ENCODE data around the gene GOLT1B.

GOLT1B gene

DNA sequence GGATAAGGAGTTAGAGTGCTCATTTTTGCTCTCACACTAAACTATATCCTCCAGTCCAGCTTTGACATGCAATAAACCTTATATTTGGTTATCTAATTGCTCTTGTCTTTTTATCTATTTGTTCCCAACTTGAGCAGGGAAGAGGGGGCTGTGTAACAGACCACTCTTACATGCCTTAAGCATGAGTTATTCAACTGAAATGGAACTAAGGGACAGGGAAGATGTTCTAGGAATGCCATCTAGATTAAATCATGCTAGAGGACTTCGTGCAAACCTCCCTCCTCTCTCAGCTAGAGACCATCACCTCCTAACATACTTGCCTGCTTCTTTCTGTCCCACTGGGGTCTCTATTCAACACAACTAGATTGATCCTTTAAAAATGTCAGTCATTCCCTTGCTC is 45.1 kb downstream of the GOLT1B start:
- H3K27ac ChIP-seq (ENCODE audit: low read length): no peak overlapping the region
- no peak overlapping the region for H3K9ac ChIP-seq (ENCODE audit: low read depth, low read length)
- no peaks in the 10 kb centered on the region for H3K27me3 ChIP-seq (ENCODE audit: insufficient read depth, low read length)
- H3K4me1 ChIP-seq (ENCODE audit: insufficient read depth, low read length): no peaks in the 10 kb centered on the region
- no peak overlapping the region for H3K4me3 ChIP-seq (ENCODE audit: low read length)
- H3K9me3 ChIP-seq (ENCODE audit: insufficient read depth, low read depth, low read length): no peaks in the 10 kb centered on the region
- H3K36me3 ChIP-seq (ENCODE audit: insufficient read depth, low read depth, low read length): no peaks in the 10 kb centered on the region

DNA sequence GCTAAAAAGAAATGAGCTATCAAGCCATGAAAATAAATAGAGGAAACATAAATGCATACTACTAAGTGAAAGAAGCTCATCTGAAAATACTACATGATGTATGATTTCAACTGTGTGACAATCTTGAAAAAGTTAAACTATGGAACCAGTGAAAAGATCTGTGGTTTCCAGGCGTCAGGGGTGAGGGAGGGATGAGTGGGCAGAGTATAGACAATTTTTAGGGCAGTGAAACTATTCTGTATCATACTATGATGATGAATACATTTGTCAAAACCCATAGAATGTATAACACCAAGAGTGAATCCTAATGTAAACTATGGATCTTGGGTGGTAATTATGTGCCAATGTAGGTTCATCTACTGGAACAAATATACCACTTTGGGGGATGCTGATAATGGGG is 45.8 kb downstream of the GOLT1B start:
- Histone ChIP-seq H3K4me3 (ENCODE audit: low read length) (no peak overlapping the region), H3K27me3 (ENCODE audit: insufficient read depth, low read length) (no peaks in the 10 kb centered on the region), H3K27ac (ENCODE audit: low read length) (no peak overlapping the region)

DNA sequence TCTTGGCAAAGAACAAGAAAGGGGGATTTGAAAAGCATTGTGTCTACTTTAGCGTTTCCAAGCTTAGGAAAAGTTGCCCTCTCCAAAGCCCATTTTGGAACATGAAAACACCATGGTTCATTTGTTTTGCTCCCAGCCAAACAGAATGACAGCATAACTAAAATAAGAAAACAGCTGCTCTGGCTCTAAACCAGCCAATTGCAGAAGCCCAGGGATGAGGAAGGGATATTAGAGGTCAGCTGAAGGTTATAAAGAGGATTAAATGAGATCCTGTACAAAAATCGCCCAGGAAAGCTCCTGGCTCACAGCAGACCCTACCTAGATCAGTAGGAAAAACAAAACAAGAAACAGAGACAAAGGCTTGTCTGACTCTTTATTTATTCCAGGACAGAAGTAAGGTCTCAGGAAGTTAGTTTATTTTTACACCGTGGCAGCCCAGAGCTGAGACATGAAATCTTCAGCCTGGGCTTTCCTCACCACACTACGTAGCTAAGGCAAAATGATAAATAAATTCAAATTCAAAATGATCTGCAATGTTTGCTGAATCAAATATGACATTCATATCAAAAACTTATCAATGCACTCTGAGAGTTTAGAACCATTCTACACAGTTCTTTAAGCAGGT is 50.4 kb downstream of the GOLT1B start:
- H3K9me3 ChIP-seq (ENCODE audit: insufficient read depth, low read depth, low read length): no peaks in the 10 kb centered on the region
- no peaks in the 10 kb centered on the region for H3K4me1 ChIP-seq (ENCODE audit: insufficient read depth, low read length)
- no peaks in the 10 kb centered on the region for H3K36me3 ChIP-seq (ENCODE audit: insufficient read depth, low read depth, low read length)
- no peak overlapping the region for H3K27ac ChIP-seq (ENCODE audit: low read length)
- H3K4me3 ChIP-seq (ENCODE audit: low read length): no peak overlapping the region
- no peaks in the 10 kb centered on the region for H3K27me3 ChIP-seq (ENCODE audit: insufficient read depth, low read length)
- H3K9ac ChIP-seq (ENCODE audit: low read depth, low read length): no peak overlapping the region

More for the DNA sequence above, 45.8 kb downstream of the GOLT1B start:
- H3K4me1 ChIP-seq (ENCODE audit: insufficient read depth, low read length): no peaks in the 10 kb centered on the region
- H3K36me3 ChIP-seq (ENCODE audit: insufficient read depth, low read depth, low read length): no peaks in the 10 kb centered on the region
- no peaks in the 10 kb centered on the region for H3K9me3 ChIP-seq (ENCODE audit: insufficient read depth, low read depth, low read length)
- H3K9ac ChIP-seq (ENCODE audit: low read depth, low read length): no peak overlapping the region

DNA sequence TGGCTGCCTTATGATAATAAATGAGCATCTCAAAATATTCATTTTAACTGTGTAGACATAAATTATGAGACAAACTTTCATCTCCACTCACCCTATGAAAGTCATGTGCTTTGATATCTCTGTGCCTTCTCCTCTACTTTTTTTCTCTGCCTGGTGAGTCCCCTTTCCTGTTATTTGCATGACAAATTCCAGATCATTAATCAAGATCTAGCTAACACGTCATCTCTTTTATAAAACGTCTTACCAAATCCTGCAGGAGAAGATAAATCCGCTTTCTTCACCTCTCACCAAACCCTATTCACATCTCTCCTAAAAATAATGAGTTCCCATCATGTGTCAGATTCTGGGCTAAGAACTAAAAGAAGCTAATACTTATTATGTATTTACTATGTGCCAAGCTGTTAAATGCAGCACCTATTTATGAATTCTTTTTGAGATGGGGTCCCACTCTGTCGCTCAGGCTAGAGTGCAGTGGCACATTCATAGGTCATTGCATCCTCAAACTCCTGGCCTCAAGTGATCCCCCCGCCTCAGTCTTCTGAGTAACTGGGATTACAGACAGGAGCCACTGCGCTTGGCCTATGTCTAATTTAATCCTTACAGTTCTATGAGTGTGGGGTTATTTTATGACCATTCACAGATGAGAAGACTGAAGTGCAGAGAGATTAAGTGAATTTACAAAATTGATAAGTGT is 51.2 kb downstream of the GOLT1B start:
- no peak overlapping the region for H3K9ac ChIP-seq (ENCODE audit: low read depth, low read length)
- no peaks in the 10 kb centered on the region for H3K36me3 ChIP-seq (ENCODE audit: insufficient read depth, low read depth, low read length)
- H3K9me3 ChIP-seq (ENCODE audit: insufficient read depth, low read depth, low read length): no peaks in the 10 kb centered on the region
- no peak overlapping the region for H3K4me3 ChIP-seq (ENCODE audit: low read length)
- no peaks in the 10 kb centered on the region for H3K27me3 ChIP-seq (ENCODE audit: insufficient read depth, low read length)
- H3K27ac ChIP-seq (ENCODE audit: low read length): no peak overlapping the region
- H3K4me1 ChIP-seq (ENCODE audit: insufficient read depth, low read length): no peaks in the 10 kb centered on the region

DNA sequence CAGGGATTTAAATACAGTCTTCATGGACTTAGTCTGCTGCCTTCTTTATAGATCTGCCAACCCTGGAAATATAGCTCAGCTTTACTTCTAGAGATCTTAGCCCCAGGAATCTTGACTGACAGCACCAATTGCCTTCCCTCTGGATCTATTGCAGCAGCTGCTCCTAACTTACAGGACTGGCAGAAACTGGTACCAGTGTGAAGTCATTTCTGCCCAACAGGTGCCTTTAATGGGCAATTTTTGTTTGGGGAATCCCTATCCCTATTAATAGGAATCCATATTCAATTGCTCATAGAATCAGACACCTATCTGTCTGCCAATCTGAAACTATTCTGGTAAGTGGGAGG is 51.7 kb downstream of the GOLT1B start:
- no peaks in the 10 kb centered on the region for H3K4me1 ChIP-seq (ENCODE audit: insufficient read depth, low read length)
- H3K27ac ChIP-seq (ENCODE audit: low read length): no peak overlapping the region
- H3K9me3 ChIP-seq (ENCODE audit: insufficient read depth, low read depth, low read length): no peaks in the 10 kb centered on the region
- H3K27me3 ChIP-seq (ENCODE audit: insufficient read depth, low read length): no peaks in the 10 kb centered on the region
- H3K4me3 ChIP-seq (ENCODE audit: low read length): no peak overlapping the region
- H3K36me3 ChIP-seq (ENCODE audit: insufficient read depth, low read depth, low read length): no peaks in the 10 kb centered on the region
- H3K9ac ChIP-seq (ENCODE audit: low read depth, low read length): no peak overlapping the region

DNA sequence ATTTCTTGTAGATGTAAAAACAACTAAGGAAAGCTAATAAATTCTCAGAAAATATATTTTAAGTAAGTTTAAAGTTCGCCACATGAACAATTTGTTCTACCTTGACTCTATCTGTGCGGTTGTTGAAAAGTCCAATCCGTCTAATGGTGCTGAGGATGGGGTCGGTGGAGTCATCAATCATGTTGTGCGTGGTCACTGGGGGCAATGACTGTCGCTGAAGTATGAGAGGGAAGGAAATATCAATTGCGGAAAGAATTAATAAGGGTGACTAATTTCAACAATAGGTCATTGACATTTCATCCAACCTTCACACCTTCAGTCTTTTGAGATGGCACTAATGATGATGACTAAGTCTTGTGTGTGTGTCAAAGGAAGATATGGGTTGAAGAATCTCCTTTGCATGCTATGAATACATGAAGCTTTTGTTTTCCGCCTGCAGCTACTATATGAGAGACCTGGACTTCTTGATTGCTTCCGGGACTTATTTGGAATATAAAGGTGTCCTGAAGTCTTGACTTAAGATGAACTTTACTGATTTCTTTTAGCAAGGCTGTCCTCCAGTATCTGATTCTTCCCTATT is 56.6 kb downstream of the GOLT1B start:
- H3K4me1 ChIP-seq (ENCODE audit: insufficient read depth, low read length): no peaks in the 10 kb centered on the region
- H3K9me3 ChIP-seq (ENCODE audit: insufficient read depth, low read depth, low read length): no peaks in the 10 kb centered on the region
- H3K36me3 ChIP-seq (ENCODE audit: insufficient read depth, low read depth, low read length): no peaks in the 10 kb centered on the region
- H3K27ac ChIP-seq (ENCODE audit: low read length): no peak overlapping the region
- no peak overlapping the region for H3K4me3 ChIP-seq (ENCODE audit: low read length)
- H3K9ac ChIP-seq (ENCODE audit: low read depth, low read length): no peak overlapping the region
- H3K27me3 ChIP-seq (ENCODE audit: insufficient read depth, low read length): no peaks in the 10 kb centered on the region

DNA sequence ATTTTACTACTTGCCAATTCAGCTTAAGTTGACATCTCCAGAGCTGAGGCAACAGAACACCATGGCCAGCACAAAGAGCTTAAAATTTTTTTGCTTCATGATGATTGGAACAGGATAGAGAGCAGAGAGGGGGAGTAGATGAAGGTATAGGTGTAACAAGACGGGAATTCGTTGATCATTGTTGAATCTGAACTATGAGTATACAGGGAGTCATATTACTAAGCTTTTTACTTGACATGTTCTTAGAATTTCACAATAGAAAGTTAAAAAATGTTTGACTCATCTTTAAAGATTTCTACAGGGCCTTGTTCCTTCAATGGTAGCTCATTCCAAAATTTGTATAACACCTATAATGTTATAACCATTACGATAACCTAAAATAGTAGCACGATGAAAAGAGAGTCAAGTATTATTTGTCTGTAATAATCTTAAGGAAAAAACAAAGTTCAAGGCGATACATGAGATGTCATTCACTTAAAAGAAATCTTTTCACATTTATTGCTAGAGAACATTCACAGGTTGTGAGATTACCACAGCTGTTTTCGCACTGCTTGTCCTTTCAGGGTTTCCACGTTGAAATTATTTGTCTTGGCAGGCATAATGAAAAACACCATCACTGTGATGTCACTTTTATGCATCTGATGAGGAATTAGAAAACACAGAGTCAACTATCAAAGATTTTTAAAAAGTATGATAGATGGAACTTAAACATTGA is 58.4 kb downstream of the GOLT1B start:
- H3K27ac ChIP-seq (ENCODE audit: low read length): no peak overlapping the region
- no peaks in the 10 kb centered on the region for H3K36me3 ChIP-seq (ENCODE audit: insufficient read depth, low read depth, low read length)
- H3K27me3 ChIP-seq (ENCODE audit: insufficient read depth, low read length): no peaks in the 10 kb centered on the region
- no peak overlapping the region for H3K4me3 ChIP-seq (ENCODE audit: low read length)
- H3K4me1 ChIP-seq (ENCODE audit: insufficient read depth, low read length): no peaks in the 10 kb centered on the region
- H3K9me3 ChIP-seq (ENCODE audit: insufficient read depth, low read depth, low read length): no peaks in the 10 kb centered on the region
- no peak overlapping the region for H3K9ac ChIP-seq (ENCODE audit: low read depth, low read length)

DNA sequence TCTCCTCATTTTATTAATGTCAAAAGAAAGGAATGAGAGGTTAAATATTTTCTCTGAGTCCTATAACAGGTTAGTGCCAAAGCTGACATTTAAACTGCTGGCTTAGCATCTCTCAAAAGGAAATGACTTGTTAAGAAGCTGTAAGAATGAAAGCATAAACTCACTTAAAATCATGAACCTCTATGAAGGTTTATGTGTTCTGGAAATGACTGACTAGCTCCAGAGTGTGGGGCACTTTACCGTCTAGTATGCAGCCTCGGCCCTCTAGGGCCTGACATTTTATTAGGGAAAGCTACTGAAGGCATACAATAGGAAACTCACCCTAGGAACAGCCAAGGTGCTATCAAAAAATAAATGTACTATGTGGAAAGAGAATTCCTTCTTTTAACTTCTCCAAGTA is 59.6 kb downstream of the GOLT1B start:
- Histone ChIP-seq H3K36me3 (ENCODE audit: insufficient read depth, low read depth, low read length) (no peaks in the 10 kb centered on the region), H3K4me3 (ENCODE audit: low read length) (no peak overlapping the region), H3K9me3 (ENCODE audit: insufficient read depth, low read depth, low read length) (no peaks in the 10 kb centered on the region), H3K9ac (ENCODE audit: low read depth, low read length) (no peak overlapping the region), H3K27me3 (ENCODE audit: insufficient read depth, low read length) (no peaks in the 10 kb centered on the region), H3K4me1 (ENCODE audit: insufficient read depth, low read length) (no peaks in the 10 kb centered on the region), H3K27ac (ENCODE audit: low read length) (no peak overlapping the region)

DNA sequence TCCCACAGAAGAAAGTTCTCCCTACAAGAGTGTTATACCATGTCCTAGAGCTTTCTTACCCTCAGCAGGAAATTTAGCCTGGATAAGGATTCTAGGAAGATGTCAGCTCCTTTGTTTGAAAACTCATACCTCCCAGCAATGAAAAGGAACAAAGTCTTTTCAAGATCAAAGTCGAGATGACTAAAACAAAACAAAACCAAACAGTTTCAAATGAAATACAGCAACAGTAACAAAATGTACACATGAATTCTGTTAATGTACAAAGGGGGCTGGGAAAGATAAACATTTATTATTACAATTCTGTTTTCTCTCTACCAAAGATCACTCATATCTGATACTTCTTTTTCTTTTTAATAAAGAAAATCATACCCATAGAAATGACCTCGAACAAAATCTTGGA is 61.3 kb downstream of the GOLT1B start:
- H3K4me1 ChIP-seq (ENCODE audit: insufficient read depth, low read length): no peaks in the 10 kb centered on the region
- no peaks in the 10 kb centered on the region for H3K27me3 ChIP-seq (ENCODE audit: insufficient read depth, low read length)
- no peaks in the 10 kb centered on the region for H3K9me3 ChIP-seq (ENCODE audit: insufficient read depth, low read depth, low read length)
- H3K27ac ChIP-seq (ENCODE audit: low read length): no peak overlapping the region
- H3K9ac ChIP-seq (ENCODE audit: low read depth, low read length): no peak overlapping the region
- no peak overlapping the region for H3K4me3 ChIP-seq (ENCODE audit: low read length)
- H3K36me3 ChIP-seq (ENCODE audit: insufficient read depth, low read depth, low read length): no peaks in the 10 kb centered on the region

DNA sequence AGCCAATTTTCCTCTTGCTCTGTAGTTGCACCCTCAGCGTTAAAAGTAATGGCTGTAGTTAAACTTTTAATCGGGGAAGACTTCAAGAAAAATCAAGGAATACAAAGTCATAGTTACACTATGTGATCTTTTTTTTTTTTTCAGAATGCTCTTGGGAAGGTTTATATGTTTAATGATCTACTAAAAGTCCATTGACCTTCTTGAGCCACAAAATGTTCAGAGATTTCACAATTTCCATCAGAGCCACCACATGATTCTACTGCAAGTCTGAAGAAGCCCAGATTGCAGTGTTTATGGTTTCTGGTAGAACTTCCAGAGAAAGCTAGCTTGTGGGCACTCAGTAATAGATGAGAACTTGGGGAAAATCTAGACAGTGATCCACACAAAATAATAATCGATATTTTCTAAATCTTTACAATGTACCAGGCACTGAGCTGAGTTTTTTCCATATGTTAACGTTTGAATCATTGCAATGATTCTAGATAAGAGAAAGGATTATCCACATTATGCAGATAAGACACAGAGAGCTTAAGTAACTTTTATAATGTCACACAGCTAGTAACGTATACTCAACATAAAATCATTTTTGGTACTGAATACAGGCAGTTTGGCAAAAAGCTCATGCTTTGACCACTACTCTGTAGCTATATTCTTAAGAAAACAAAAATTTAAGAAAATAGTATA is 64.8 kb downstream of the GOLT1B start:
- Histone ChIP-seq H3K4me3 (ENCODE audit: low read length) (no peak overlapping the region), H3K9me3 (ENCODE audit: insufficient read depth, low read depth, low read length) (no peaks in the 10 kb centered on the region), H3K36me3 (ENCODE audit: insufficient read depth, low read depth, low read length) (no peaks in the 10 kb centered on the region), H3K4me1 (ENCODE audit: insufficient read depth, low read length) (no peaks in the 10 kb centered on the region), H3K9ac (ENCODE audit: low read depth, low read length) (no peak overlapping the region), H3K27ac (ENCODE audit: low read length) (no peak overlapping the region), H3K27me3 (ENCODE audit: insufficient read depth, low read length) (no peaks in the 10 kb centered on the region)

DNA sequence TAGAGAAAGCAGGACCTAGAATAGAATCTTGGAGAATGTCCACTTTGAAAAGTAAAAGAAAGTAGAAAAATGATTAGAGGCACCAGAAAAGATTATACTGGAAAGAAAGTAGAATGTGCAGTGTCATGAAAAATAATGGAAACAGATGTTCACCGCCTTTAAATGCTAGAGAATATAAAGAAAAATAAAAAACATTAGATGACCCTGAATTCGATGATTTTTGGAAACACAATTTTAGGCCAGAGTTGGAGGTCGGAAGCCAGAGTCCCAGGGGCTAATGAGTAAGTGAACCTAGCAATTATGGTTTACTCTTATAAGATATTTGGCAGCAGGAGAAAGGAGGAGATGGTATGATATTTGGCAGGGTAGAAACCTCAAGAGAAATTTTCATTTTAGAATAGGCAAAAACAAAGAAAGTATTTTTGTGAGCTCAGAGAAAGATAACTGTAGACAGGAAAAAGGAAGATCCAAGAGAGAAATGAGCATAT is 65.4 kb downstream of the GOLT1B start:
- no peak overlapping the region for H3K4me3 ChIP-seq (ENCODE audit: low read length)
- no peaks in the 10 kb centered on the region for H3K36me3 ChIP-seq (ENCODE audit: insufficient read depth, low read depth, low read length)
- no peak overlapping the region for H3K27ac ChIP-seq (ENCODE audit: low read length)
- H3K9ac ChIP-seq (ENCODE audit: low read depth, low read length): no peak overlapping the region
- H3K27me3 ChIP-seq (ENCODE audit: insufficient read depth, low read length): no peaks in the 10 kb centered on the region
- H3K9me3 ChIP-seq (ENCODE audit: insufficient read depth, low read depth, low read length): no peaks in the 10 kb centered on the region
- no peaks in the 10 kb centered on the region for H3K4me1 ChIP-seq (ENCODE audit: insufficient read depth, low read length)

All from iPS-20b (cell line).